Upper lobe of left lung (tissue), 4 donors: ENCODE results near the gene TMEM273.

Experiments
- EP300 ChIP-seq, 4 donors: sonication (generic); formaldehyde crosslinking; IDR thresholded peaks; one replicate each; pipeline ENCODE4 v1.5.1; 2017; ENCODE audit warnings: antibody characterized with exemption in 4 of 4, control low read depth in 2 of 4
- POLR2A ChIP-seq, 4 donors: fragments of 450-650 bp; IDR thresholded peaks; one replicate each; pipeline ENCODE4 v1.5.1; 2016 to 2017; ENCODE audit warnings: antibody characterized with exemption in 4 of 4, mild to moderate bottlenecking in 2 of 4
- POLR2AphosphoS5 ChIP-seq, 2 donors: sonication (generic); formaldehyde crosslinking; IDR thresholded peaks; one replicate each; pipeline ENCODE4 v1.5.1; 2017; ENCODE audit warnings: antibody characterized with exemption in 2 of 2
- TF ChIP-seq, protein P1 (sequence below), 6 experiments: fragments of 450-650 bp in 4 of 6; fragments of 200-600 bp in 2 of 6; sonication (generic) in 2 of 6; IDR thresholded peaks; one replicate each; pipeline ENCODE4 v1.5.1; 2016 to 2019; ENCODE audit warnings: antibody characterized with exemption in 6 of 6

DNA sequence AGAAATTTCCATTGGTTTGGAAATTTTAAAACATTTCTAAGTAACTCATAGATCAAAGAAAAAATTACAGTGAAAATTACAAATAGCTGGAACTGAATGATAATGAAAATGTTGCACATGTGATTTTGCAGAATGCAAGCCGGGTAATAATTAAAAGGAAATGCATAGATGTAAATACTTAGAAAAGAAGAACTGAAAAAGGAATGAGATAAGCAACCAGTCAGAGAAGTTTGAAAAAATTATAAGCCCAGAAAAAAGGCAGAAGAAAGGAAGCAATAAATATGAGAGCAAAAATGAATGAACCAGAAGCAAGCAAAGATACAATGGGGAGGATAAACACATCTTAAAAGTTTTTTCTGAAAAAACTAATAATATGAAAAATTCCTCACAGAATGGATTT, 3.2 kb upstream of the TMEM273 start:
- TF ChIP-seq, protein P1, sequence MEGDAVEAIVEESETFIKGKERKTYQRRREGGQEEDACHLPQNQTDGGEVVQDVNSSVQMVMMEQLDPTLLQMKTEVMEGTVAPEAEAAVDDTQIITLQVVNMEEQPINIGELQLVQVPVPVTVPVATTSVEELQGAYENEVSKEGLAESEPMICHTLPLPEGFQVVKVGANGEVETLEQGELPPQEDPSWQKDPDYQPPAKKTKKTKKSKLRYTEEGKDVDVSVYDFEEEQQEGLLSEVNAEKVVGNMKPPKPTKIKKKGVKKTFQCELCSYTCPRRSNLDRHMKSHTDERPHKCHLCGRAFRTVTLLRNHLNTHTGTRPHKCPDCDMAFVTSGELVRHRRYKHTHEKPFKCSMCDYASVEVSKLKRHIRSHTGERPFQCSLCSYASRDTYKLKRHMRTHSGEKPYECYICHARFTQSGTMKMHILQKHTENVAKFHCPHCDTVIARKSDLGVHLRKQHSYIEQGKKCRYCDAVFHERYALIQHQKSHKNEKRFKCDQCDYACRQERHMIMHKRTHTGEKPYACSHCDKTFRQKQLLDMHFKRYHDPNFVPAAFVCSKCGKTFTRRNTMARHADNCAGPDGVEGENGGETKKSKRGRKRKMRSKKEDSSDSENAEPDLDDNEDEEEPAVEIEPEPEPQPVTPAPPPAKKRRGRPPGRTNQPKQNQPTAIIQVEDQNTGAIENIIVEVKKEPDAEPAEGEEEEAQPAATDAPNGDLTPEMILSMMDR (IDR thresholded peaks at IDR 0.05): no peak
- TF ChIP-seq POLR2AphosphoS5 (IDR thresholded peaks at IDR 0.05) (no peak), POLR2A (IDR thresholded peaks at IDR 0.05) (no peak), EP300 (IDR thresholded peaks at IDR 0.05) (no peak)
